Pancreas (tissue), 10 donors: Measurements from ENCODE around the gene HEATR1. TPM values are rescaled to one million over a fixed set of nuclear protein-coding genes. Genes with fewer than 3 reads are reported as not detected.
"Not testable (repeated sequence)": the region's sequence is repeated elsewhere in the genome, so short reads cannot be mapped to it uniquely, and the experiment has no call there.

Experiments used
- ATAC-seq, 4 donors: fragments of 200-7000 bp; cut with Tn5 transposase; one replicate each; pipeline versions ENCODE4 v1.8.0 to v1.9.1; 2020; ENCODE audit warnings: mild to moderate bottlenecking in 4 of 4, moderate library complexity in 4 of 4
- DNase-seq, 6 donors: peaks; one replicate each; pipeline ENCODE4 v3.0.0-alpha.2; 2020
- FAIRE-seq: peaks from 2 replicates; lab custom pipeline; 2012; peaks lifted over from hg19 to GRCh38; lab: Jason Lieb, UNC
- H3K27ac ChIP-seq, 4 donors: fragments of 200-600 bp; sonication (generic); 1 replicate in 3 of 4; 2 replicates in 1 of 4; pipeline versions ENCODE4 v1.5.0 to v1.8.0; 2020
- H3K27me3 ChIP-seq, 4 donors: fragments of 200-600 bp; one replicate each; pipeline ENCODE4 v1.8.0; 2021
- H3K36me3 ChIP-seq, 3 donors: fragments of 200-600 bp; sonication (generic) in 1 of 3; one replicate each; pipeline versions ENCODE4 v1.5.0 to v1.8.0; 2020 to 2021
- H3K4me1 ChIP-seq, 3 donors: fragments of 200-600 bp; one replicate each; pipeline ENCODE4 v1.8.0; 2021
- H3K4me3 ChIP-seq, 4 donors: fragments of 200-600 bp; sonication (generic) in 2 of 4; one replicate each; pipeline versions ENCODE4 v1.5.0 to v1.8.0; 2020 to 2021
- H3K9me3 ChIP-seq, 4 donors: fragments of 200-600 bp; one replicate each; pipeline ENCODE4 v1.8.0; 2021
- WGBS, 2 donors: extraction: QIAGEN DNeasy Blood & Tissue Kit; methylation state at CpG; one replicate each; pipeline ENCODE4 v1.1.7; 2013; 5-methylcytosine and 5-hydroxymethylcytosine counted together
- intact Hi-C, 3 donors: fragments of 100-400 bp; cut with DNase I; formaldehyde crosslinking; loops; one replicate each; pipeline versions ENCODE4 v1.11.1 to v1.14.2; 2022
- polyA plus RNA-seq, 2 donors: library from polyadenylated mRNA; stranded (reverse); fragments of 200-250 nt; gene quantifications; one replicate each; pipeline ENCODE4 v1.2.3, GENCODE V29; 2013
- total RNA-seq, 6 donors: library from RNA; stranded (reverse); fragmentation: NEBNext Ultra II Directional in 4 of 6; extraction: Animal tissue kit (Norgen Biotek cat#: 25700) in 4 of 6; gene quantifications; one replicate each; pipeline versions ENCODE4 v1.2.1 to v1.2.4, GENCODE V29; 2021 to 2023
- TF ChIP-seq, protein P1 (sequence below), 4 donors: fragments of 200-600 bp; sonication (generic) in 3 of 4; IDR thresholded peaks; one replicate each; pipeline versions ENCODE4 v1.5.0 to v1.8.0; 2021; ENCODE audit warnings: antibody characterized with exemption in 4 of 4
- donor health status: healthy with polysubstance abuse.
- donor health status: DM: no; HTN: no; CAD: no; lungs with moderate emphysema.
- donor health status: DM: no; HTN: no; CAD: no.
- donor health status: control.
- donor health status: control.
- donor health status: Bipolar disorder and iron deficiency.
- donor health status: DM: yes; HTN: yes; CAD: no.
- donor health status: DM: no; HTN: no; CAD: no.
- donor health status: DM: no; HTN: no; CAD: no.
- donor health status: DM: yes; HTN: yes; CAD: no.

Gene HEATR1
- total and polyA plus RNA-seq, 8 donors, result 4.1 to 21.2 (median 15.2) TPM

DNA sequence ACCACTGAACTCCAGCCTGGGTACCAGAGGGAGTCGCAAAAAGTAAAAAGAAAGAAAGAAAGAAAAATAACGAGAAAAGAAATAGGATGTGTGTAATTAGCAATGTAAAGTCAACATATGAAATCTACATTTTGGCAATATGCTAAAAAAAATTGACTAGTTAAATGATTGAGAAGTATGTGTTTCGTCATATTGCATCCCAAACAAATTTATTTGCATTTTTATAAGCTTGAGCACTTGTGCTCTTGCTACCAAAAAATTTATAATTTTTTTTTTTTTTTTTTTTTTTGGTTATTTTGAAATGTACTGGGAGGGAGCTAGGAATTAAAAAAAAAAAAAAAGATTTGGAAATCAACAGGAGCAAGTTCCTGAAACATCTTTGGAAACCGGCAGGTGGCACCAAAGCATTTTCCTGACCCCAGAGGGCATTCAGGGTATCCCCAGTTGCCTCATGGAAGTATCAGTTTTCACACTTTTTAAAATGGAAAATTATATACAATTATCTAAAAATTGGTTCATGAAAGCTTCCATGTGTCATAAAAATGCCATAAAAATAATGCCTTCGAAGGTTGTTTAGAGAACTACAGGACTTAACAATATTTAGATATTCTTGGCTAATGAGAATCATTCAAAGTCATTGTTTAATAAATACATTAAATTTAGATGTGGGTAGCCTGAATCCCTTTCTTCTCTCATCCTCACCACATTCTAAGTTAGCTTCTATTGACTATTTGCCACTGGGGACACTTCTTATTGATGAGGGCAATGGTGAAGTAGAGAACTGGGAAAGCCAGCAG lies 4.8 kb upstream of the HEATR1 start:
- Histone ChIP-seq H3K27me3 (no peaks in the 10 kb centered on the region), H3K9me3 (no peaks in the 10 kb centered on the region), H3K27ac (no peak overlapping the region), H3K4me1 (peaks cover 6 to 11% (median 11%) of the 10 kb centered on the region in 3 donors), H3K36me3 (no peaks in the 10 kb centered on the region), H3K4me3 (no peak overlapping the region)
- peak in 5 of 6 donors; percentile 59 to 75 (median 66) for DNase-seq
- TF ChIP-seq, protein P1, sequence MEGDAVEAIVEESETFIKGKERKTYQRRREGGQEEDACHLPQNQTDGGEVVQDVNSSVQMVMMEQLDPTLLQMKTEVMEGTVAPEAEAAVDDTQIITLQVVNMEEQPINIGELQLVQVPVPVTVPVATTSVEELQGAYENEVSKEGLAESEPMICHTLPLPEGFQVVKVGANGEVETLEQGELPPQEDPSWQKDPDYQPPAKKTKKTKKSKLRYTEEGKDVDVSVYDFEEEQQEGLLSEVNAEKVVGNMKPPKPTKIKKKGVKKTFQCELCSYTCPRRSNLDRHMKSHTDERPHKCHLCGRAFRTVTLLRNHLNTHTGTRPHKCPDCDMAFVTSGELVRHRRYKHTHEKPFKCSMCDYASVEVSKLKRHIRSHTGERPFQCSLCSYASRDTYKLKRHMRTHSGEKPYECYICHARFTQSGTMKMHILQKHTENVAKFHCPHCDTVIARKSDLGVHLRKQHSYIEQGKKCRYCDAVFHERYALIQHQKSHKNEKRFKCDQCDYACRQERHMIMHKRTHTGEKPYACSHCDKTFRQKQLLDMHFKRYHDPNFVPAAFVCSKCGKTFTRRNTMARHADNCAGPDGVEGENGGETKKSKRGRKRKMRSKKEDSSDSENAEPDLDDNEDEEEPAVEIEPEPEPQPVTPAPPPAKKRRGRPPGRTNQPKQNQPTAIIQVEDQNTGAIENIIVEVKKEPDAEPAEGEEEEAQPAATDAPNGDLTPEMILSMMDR (IDR thresholded peaks at IDR 0.05), result peak in 3 of 4 donors; percentile 19 to 48 (median 26)
- peak; percentile 87 for FAIRE-seq
- 14 to 17% methylated on average over 5 of the region's 5 CpGs for WGBS, 2 donors
- peak in 3 of 4 donors; percentile 24 to 44 (median 43) for ATAC-seq
- intact Hi-C loops, result no loop called here

- FAIRE-seq, H3K27ac ChIP-seq, DNase-seq, H3K4me3 ChIP-seq, intact Hi-C loops, H3K9me3 ChIP-seq, H3K36me3 ChIP-seq, H3K27me3 ChIP-seq, ATAC-seq: not testable (repeated sequence)
- 95 to 96% methylated on average over 10 of the region's 10 CpGs for WGBS, 2 donors
- peaks cover 11 to 20% (median 20%) of the 10 kb centered on the region in 3 donors for H3K4me1 ChIP-seq
Observed at GRCh38 chr1:236607597-236607996, 3.3 kb upstream of the HEATR1 start.

DNA sequence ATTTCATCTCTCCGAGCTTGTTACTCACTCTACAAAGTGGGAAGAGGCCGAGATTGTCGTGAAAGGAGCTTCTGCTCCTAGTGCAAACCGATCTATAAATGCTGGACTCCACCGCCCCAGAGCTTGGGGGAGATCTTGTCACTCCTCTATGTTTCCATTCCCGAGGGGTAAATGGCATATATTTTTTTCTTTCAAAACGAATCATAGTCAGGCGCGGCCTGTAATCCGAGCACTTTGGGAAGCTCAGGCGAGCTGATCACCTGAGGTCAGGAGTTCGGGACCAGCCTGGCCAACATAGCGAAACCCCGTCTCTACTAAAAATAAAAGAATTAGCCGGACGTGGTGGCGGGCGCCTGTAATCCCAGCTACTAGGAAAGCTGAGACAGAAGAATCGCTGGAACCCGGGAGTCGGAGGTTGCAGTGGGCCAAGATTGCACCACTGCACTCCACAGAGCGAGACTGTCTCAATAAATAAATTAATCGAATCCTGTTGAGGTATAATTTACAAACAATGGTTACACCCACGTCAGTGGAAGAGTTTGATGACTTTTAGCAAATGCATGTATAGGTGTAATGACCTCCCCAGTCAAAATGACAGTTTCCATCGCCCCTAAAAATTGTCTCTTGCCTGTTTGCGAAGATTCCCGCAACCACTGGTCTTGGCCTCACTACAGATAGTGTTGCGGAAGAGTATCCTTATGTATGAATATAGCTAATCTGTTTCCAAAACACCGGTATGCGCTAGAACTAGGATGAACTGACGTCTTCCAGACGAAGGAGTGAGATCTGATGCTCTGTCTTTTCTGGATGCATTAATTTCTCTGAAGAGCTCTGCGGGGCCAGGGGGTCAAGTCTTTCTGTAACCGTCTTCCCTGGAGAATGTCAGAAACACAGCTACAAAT lies 840 bp upstream of the HEATR1 start:
- peak overlapping the region; percentile 56 to 86 (median 77) for H3K4me3 ChIP-seq
- no peaks in the 10 kb centered on the region for H3K36me3 ChIP-seq
- ATAC-seq (no peak), DNase-seq (peak in 1 of 6 donors; percentile 12), FAIRE-seq (no peak)
- TF ChIP-seq, protein P1 (IDR thresholded peaks at IDR 0.05), result no peak
- H3K4me1 ChIP-seq, result peaks cover 11 to 22% (median 20%) of the 10 kb centered on the region in 3 donors
- WGBS, 2 donors, result 73 to 75% methylated on average over 34 of the region's 34 CpGs
- intact Hi-C loops, result no loop called here
- no peaks in the 10 kb centered on the region for H3K27me3 ChIP-seq
- H3K27ac ChIP-seq, result peak overlapping the region; percentile 35 to 89 (median 71)
- no peaks in the 10 kb centered on the region for H3K9me3 ChIP-seq

GRCh38 chr1:236602171-236602570 lies 2.1 kb downstream of the HEATR1 start:
- ATAC-seq (no peak), FAIRE-seq (no peak), DNase-seq (no peak)
- H3K36me3 ChIP-seq, result peaks cover 0 to 15% (median 0%) of the 10 kb centered on the region in 3 donors
- intact Hi-C loops, result no loop called here
- H3K27me3 ChIP-seq, result no peaks in the 10 kb centered on the region
- H3K4me3 ChIP-seq, result no peak overlapping the region
- H3K4me1 ChIP-seq, result peaks cover 11 to 20% (median 12%) of the 10 kb centered on the region in 3 donors
- TF ChIP-seq, protein P1 (IDR thresholded peaks at IDR 0.05), result no peak
- no peaks in the 10 kb centered on the region for H3K9me3 ChIP-seq
- no peak overlapping the region for H3K27ac ChIP-seq

GRCh38 chr1:236590553-236591150 lies 13.7 kb downstream of the HEATR1 start:
- intact Hi-C loops, result loop anchor here in 2 of 3 donors (10.0 kb wide), 1 partner anchor 46 kb away; no protein-coding TSS in a partner anchor
- FAIRE-seq, result no peak
- ATAC-seq, result no peak
- H3K27ac ChIP-seq, result no peak overlapping the region
- H3K4me3 ChIP-seq, result no peak overlapping the region
- H3K4me1 ChIP-seq, result no peaks in the 10 kb centered on the region
- TF ChIP-seq, protein P1 (IDR thresholded peaks at IDR 0.05), result no peak
- peaks cover 0 to 62% (median 13%) of the 10 kb centered on the region in 3 donors for H3K36me3 ChIP-seq
- no peaks in the 10 kb centered on the region for H3K27me3 ChIP-seq
- H3K9me3 ChIP-seq, result no peaks in the 10 kb centered on the region
- WGBS, 2 donors, result 82 to 89% methylated on average over 2 of the region's 2 CpGs
- no peak for DNase-seq
